H9 (cell line): ENCODE results near the gene ABCA12. TPM values are rescaled to one million over a fixed set of nuclear protein-coding genes. Genes with fewer than 3 reads are reported as not detected.

ENCODE experiments used
- DNase-seq: peaks from one replicate; pipeline ENCODE4 v3.0.0-alpha.2; 2017
- H2AFZ ChIP-seq: one replicate; pipeline ENCODE4 v1.6.1; 2013; ENCODE audit warnings: mild to moderate bottlenecking, low read length, control low read depth, moderate library complexity
- H2AK5ac ChIP-seq: 2 replicates; pipeline ENCODE4 v1.6.1; 2013; ENCODE audit warnings: low read length, control low read depth, mixed read lengths; ENCODE audit not compliant: insufficient read length
- H2BK120ac ChIP-seq: one replicate; pipeline ENCODE4 v1.6.1; 2013; ENCODE audit warnings: low read depth, mild to moderate bottlenecking, low read length, control low read depth, inconsistent platforms; ENCODE audit not compliant: poor library complexity, severe bottlenecking
- H2BK12ac ChIP-seq: 2 replicates; pipeline ENCODE4 v1.6.1; 2013; ENCODE audit warnings: low read length, control low read depth, mixed read lengths, low read depth; ENCODE audit not compliant: insufficient read length
- H2BK15ac ChIP-seq: 2 replicates; pipeline ENCODE4 v1.6.1; 2013; ENCODE audit warnings: low read depth, low read length, control low read depth
- H2BK20ac ChIP-seq: one replicate; pipeline ENCODE4 v1.6.1; 2013; ENCODE audit warnings: low read depth, mild to moderate bottlenecking, low read length, control low read depth, inconsistent platforms; ENCODE audit not compliant: poor library complexity, severe bottlenecking
- H2BK5ac ChIP-seq: 2 replicates; pipeline ENCODE4 v1.6.1; 2013; ENCODE audit warnings: low read length, control low read depth, mixed read lengths; ENCODE audit not compliant: insufficient read length
- H3K14ac ChIP-seq: 2 replicates; pipeline ENCODE4 v1.6.1; 2013; ENCODE audit warnings: low read length, control low read depth; ENCODE audit not compliant: insufficient read depth
- H3K18ac ChIP-seq: 2 replicates; pipeline ENCODE4 v1.6.1; 2013; ENCODE audit warnings: low read depth, mild to moderate bottlenecking, mixed read lengths, low read length, control low read depth; ENCODE audit not compliant: insufficient read length
- H3K23ac ChIP-seq: 2 replicates; pipeline ENCODE4 v1.6.1; 2013; ENCODE audit warnings: low read length, control low read depth, mixed read lengths, low read depth; ENCODE audit not compliant: insufficient read length
- H3K23me2 ChIP-seq: 2 replicates; pipeline ENCODE4 v1.6.1; 2013; ENCODE audit warnings: low read depth, mild to moderate bottlenecking, mixed read lengths, low read length, control low read depth; ENCODE audit not compliant: insufficient read length, poor library complexity, severe bottlenecking
- H3K27ac ChIP-seq: 2 replicates; pipeline ENCODE4 v1.5.1; 2013; ENCODE audit warnings: low read length, control low read depth, mixed read lengths, low read depth; ENCODE audit not compliant: insufficient read length
- H3K27me3 ChIP-seq: 2 replicates; pipeline ENCODE4 v1.6.1; 2013; ENCODE audit warnings: low read length, control low read depth, inconsistent platforms; ENCODE audit not compliant: insufficient read depth
- H3K4ac ChIP-seq: 2 replicates; pipeline ENCODE4 v1.6.1; 2013; ENCODE audit warnings: low read depth, mild to moderate bottlenecking, control low read depth, inconsistent platforms, low read length, moderate library complexity
- H3K4me1 ChIP-seq: 2 replicates; pipeline ENCODE4 v1.6.1; 2013; ENCODE audit warnings: low read length, control low read depth, inconsistent platforms; ENCODE audit not compliant: insufficient read depth
- H3K4me2 ChIP-seq: 2 replicates; pipeline ENCODE4 v1.6.1; 2013; ENCODE audit warnings: low read length, control low read depth, mixed read lengths; ENCODE audit not compliant: insufficient read length, insufficient read depth
- H3K56ac ChIP-seq: 2 replicates; pipeline ENCODE4 v1.6.1; 2013; ENCODE audit warnings: low read depth, mild to moderate bottlenecking, mixed read lengths, low read length, control low read depth; ENCODE audit not compliant: insufficient read length
- H3K79me1 ChIP-seq: 2 replicates; pipeline ENCODE4 v1.6.1; 2013; ENCODE audit warnings: low read depth, mild to moderate bottlenecking, moderate library complexity, low read length, control low read depth, inconsistent platforms; ENCODE audit not compliant: insufficient read depth, poor library complexity, severe bottlenecking
- H3K79me2 ChIP-seq: 2 replicates; pipeline ENCODE4 v1.6.1; 2013; ENCODE audit warnings: low read length, control low read depth, inconsistent platforms; ENCODE audit not compliant: insufficient read depth
- H3K9ac ChIP-seq: 2 replicates; pipeline ENCODE4 v1.6.1; 2013; ENCODE audit warnings: low read length, control low read depth, mixed read lengths; ENCODE audit not compliant: insufficient read length; ENCODE audit errors: extremely low read depth
- H3K9me3 ChIP-seq: one replicate; pipeline ENCODE4 v1.6.1; 2013; ENCODE audit warnings: low read depth, low read length, inconsistent platforms; ENCODE audit not compliant: control insufficient read depth
- H3T11ph ChIP-seq: one replicate; pipeline ENCODE4 v1.6.1; 2013; ENCODE audit warnings: mild to moderate bottlenecking, low read length, control low read depth, inconsistent platforms
- H4K20me1 ChIP-seq: one replicate; pipeline ENCODE4 v1.6.1; 2013; ENCODE audit not compliant: control insufficient read depth, insufficient read length, insufficient read depth
- H4K5ac ChIP-seq: 2 replicates; pipeline ENCODE4 v1.6.1; 2013; ENCODE audit warnings: low read depth, mild to moderate bottlenecking, mixed read lengths, low read length, control low read depth; ENCODE audit not compliant: insufficient read length
- H4K8ac ChIP-seq: replicated peaks from 2 replicates; pipeline ENCODE4 v1.6.1; 2013; ENCODE audit warnings: low read length, control low read depth, mixed read lengths, low read depth; ENCODE audit not compliant: insufficient read length
- H4K91ac ChIP-seq: 2 replicates; pipeline ENCODE4 v1.6.1; 2013; ENCODE audit warnings: low read depth, mild to moderate bottlenecking, moderate library complexity, mixed read lengths, low read length, control low read depth; ENCODE audit not compliant: insufficient read length
- H3K27ac Mint-ChIP-seq, 3 experiments: 2 replicates in 2 of 3; 3 replicates in 1 of 3; pipeline ENCODE4 v1.8.0; 2020 to 2021; ENCODE audit warnings: mixed read lengths in 3 of 3, mild to moderate bottlenecking in 1 of 3, moderate library complexity in 1 of 3
- H3K27me3 Mint-ChIP-seq: 2 replicates; pipeline ENCODE4 v1.8.0; 2021; ENCODE audit warnings: low read depth, mild to moderate bottlenecking, moderate library complexity, mixed read lengths
- H3K36me3 Mint-ChIP-seq, 3 experiments: 2 replicates in 2 of 3; 3 replicates in 1 of 3; pipeline ENCODE4 v1.8.0; 2020 to 2021; ENCODE audit warnings: low read depth in 3 of 3, mixed read lengths in 3 of 3; ENCODE audit not compliant: insufficient read depth in 1 of 3
- H3K4me1 Mint-ChIP-seq, 2 experiments: 2 replicates each; pipeline ENCODE4 v1.8.0; 2020; ENCODE audit warnings: mixed read lengths in 2 of 2
- H3K4me3 Mint-ChIP-seq, 2 experiments: 2 replicates in 1 of 2; 3 replicates in 1 of 2; pipeline ENCODE4 v1.8.0; 2020 to 2021; ENCODE audit warnings: mild to moderate bottlenecking in 2 of 2, mixed read lengths in 2 of 2, moderate library complexity in 1 of 2
- H3K9me3 Mint-ChIP-seq, 2 experiments: 2 replicates in 1 of 2; 3 replicates in 1 of 2; pipeline ENCODE4 v1.8.0; 2020; ENCODE audit warnings: mild to moderate bottlenecking in 2 of 2, mixed read lengths in 2 of 2, moderate library complexity in 1 of 2
- WGBS: extraction: QIAGEN DNeasy Blood & Tissue Kit; methylation state at CpG from one replicate; pipeline ENCODE4 v1.1.7; 2013; ENCODE audit warnings: missing lambda C conversion rate, low lambda C conversion rate, mixed read lengths; ENCODE audit not compliant: insufficient read length; ENCODE audit errors: extremely low coverage; 5-methylcytosine and 5-hydroxymethylcytosine counted together
- total RNA-seq: library from RNA; stranded (reverse); gene quantifications from 2 replicates; pipeline ENCODE4 v1.2.1, GENCODE V29; 2021
- TF ChIP-seq, protein P1 (sequence below): fragments of 200-600 bp; sonication (generic); conservative IDR thresholded peaks from 3 replicates; pipeline ENCODE4 v1.8.0; 2021; ENCODE audit warnings: antibody characterized with exemption, mild to moderate bottlenecking

Gene ABCA12
- total RNA-seq, 1 experiment from 2014 or later = not detected

DNA sequence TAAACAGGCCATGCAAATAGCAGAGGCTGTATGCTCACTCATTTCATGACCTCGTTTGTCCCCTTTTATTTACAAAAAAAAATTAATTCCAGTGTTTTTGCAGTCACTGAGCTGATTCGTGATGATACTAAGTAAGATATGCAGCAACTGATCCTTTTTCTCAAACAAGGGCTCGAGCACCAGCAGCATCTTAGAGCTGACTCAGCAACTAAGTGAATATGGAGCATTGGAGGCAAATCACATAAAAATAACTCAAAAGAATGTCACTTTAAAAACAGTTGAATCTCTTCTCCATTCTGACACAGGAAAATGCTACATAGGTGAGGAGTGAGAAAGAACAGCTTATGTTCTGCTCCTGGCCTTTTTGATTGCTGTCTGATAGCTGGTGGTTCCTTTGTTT lies 152.8 kb downstream of the ABCA12 start:
- Histone ChIP-seq H2BK15ac (no peak overlapping the region), H3K79me1 (no peaks in the 10 kb centered on the region), H3K27me3 (no peaks in the 10 kb centered on the region), H3K18ac (no peak overlapping the region), H3K56ac (no peak overlapping the region), H2AK5ac (no peak overlapping the region), H3K4ac (no peak overlapping the region), H3K4me2 (no peak overlapping the region), H4K20me1 (no peaks in the 10 kb centered on the region), H4K5ac (no peak overlapping the region), H2BK5ac (no peak overlapping the region), H3K9me3 (no peaks in the 10 kb centered on the region), H2AFZ (no peak overlapping the region), H3K27ac (no peak overlapping the region), H3K23ac (no peak overlapping the region), H3K9ac (no peak overlapping the region), H3K14ac (no peak overlapping the region), H3K4me1 (no peaks in the 10 kb centered on the region), H2BK120ac (no peak overlapping the region), H4K91ac (no peak overlapping the region), H3K79me2 (no peaks in the 10 kb centered on the region), H4K8ac (no peak overlapping the region), H2BK12ac (no peak overlapping the region), H3K23me2 (no peaks in the 10 kb centered on the region), H2BK20ac (no peak overlapping the region), H3T11ph (no peak overlapping the region)
- no CpG with 5 or more reads among the region's 3 CpGs for WGBS
- TF ChIP-seq, protein P1, sequence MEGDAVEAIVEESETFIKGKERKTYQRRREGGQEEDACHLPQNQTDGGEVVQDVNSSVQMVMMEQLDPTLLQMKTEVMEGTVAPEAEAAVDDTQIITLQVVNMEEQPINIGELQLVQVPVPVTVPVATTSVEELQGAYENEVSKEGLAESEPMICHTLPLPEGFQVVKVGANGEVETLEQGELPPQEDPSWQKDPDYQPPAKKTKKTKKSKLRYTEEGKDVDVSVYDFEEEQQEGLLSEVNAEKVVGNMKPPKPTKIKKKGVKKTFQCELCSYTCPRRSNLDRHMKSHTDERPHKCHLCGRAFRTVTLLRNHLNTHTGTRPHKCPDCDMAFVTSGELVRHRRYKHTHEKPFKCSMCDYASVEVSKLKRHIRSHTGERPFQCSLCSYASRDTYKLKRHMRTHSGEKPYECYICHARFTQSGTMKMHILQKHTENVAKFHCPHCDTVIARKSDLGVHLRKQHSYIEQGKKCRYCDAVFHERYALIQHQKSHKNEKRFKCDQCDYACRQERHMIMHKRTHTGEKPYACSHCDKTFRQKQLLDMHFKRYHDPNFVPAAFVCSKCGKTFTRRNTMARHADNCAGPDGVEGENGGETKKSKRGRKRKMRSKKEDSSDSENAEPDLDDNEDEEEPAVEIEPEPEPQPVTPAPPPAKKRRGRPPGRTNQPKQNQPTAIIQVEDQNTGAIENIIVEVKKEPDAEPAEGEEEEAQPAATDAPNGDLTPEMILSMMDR = no peak
- no peak for DNase-seq
- Mint-ChIP-seq H3K4me3 (no peak overlapping the region), H3K36me3 (no peaks in the 10 kb centered on the region), H3K9me3 (no peaks in the 10 kb centered on the region), H3K27ac (no peak overlapping the region), H3K27me3 (no peaks in the 10 kb centered on the region), H3K4me1 (no peaks in the 10 kb centered on the region)
